ENCODE measurements around the gene AHI1.
"Not testable (repeated sequence)": the region's sequence is repeated elsewhere in the genome, so short reads cannot be mapped to it uniquely, and the experiment has no call there.

AHI1 gene

DNA sequence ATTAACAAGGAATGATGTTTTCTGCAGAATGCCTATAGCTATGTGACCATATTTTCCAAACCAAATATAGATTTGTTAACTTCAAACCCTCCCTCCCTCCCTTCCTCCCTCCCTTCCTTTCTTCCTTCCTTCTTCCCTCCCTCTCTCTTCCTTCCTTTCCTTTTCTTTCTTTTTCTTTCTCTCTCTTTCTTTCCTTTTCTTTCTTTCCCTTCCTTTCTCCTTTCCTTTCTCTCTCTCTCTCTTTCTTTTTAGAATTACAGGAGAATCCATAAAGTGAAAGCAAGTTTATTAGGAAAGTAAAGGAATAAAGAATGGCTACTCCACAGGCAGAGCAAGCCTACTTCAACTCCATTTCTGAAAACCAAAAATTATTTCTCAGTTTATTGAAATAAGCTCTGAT, 153.0 kb downstream of the AHI1 start:
- H3K36me3 ChIP-seq (replicated peaks; ENCODE audit: low read depth, low read length) = peaks cover 5% of the 10 kb centered on the region
- TF ChIP-seq CTCF (IDR thresholded peaks at IDR 0.05; ENCODE audit: low read depth, low read length) = no peak
- no peak for TF ChIP-seq EZH2phosphoT487 (IDR thresholded peaks at IDR 0.05; ENCODE audit: low read depth)
- no peak overlapping the region for H3K9ac ChIP-seq (ENCODE audit: low read length)
- H3K79me2 ChIP-seq (ENCODE audit: low read length) = no peaks in the 10 kb centered on the region
- no peak overlapping the region for H3K27ac ChIP-seq (ENCODE audit: low read length)
- no peaks in the 10 kb centered on the region for H4K20me1 ChIP-seq (ENCODE audit: insufficient read depth, low read length)
- H3K4me1 ChIP-seq (ENCODE audit: low read length) = peaks cover 22% of the 10 kb centered on the region
- no peak overlapping the region for H3K4me3 ChIP-seq (ENCODE audit: low read length)
- H3K4me2 ChIP-seq (ENCODE audit: low read length) = no peak overlapping the region
- H3K9me3 ChIP-seq (ENCODE audit: insufficient read depth, low read length) = no peaks in the 10 kb centered on the region
- H3K27me3 ChIP-seq (ENCODE audit: low read depth, low read length) = no peaks in the 10 kb centered on the region
- no peak overlapping the region for H2AFZ ChIP-seq (ENCODE audit: low read depth, low read length)

GRCh38 chr6:135339920-135340319, 157.6 kb downstream of the AHI1 start:
- H3K36me3 ChIP-seq (replicated peaks; ENCODE audit: low read depth, low read length); H3K27ac ChIP-seq (ENCODE audit: low read length); H3K79me2 ChIP-seq (ENCODE audit: low read length); H3K27me3 ChIP-seq (ENCODE audit: low read depth, low read length); H3K4me3 ChIP-seq (ENCODE audit: low read length); H3K9me3 ChIP-seq (ENCODE audit: insufficient read depth, low read length); H3K9ac ChIP-seq (ENCODE audit: low read length); H3K4me2 ChIP-seq (ENCODE audit: low read length); H4K20me1 ChIP-seq (ENCODE audit: insufficient read depth, low read length); H2AFZ ChIP-seq (ENCODE audit: low read depth, low read length): not testable (repeated sequence)
- peaks cover 16% of the 10 kb centered on the region for H3K4me1 ChIP-seq (ENCODE audit: low read length)

GRCh38 chr6:135334169-135334568, 163.4 kb downstream of the AHI1 start:
- H2AFZ ChIP-seq (ENCODE audit: low read depth, low read length) = no peak overlapping the region
- H3K4me1 ChIP-seq (ENCODE audit: low read length) = peaks cover 29% of the 10 kb centered on the region
- no peak overlapping the region for H3K4me3 ChIP-seq (ENCODE audit: low read length)
- peaks cover 4% of the 10 kb centered on the region for H3K36me3 ChIP-seq (replicated peaks; ENCODE audit: low read depth, low read length)
- no peaks in the 10 kb centered on the region for H4K20me1 ChIP-seq (ENCODE audit: insufficient read depth, low read length)
- no peak overlapping the region for H3K4me2 ChIP-seq (ENCODE audit: low read length)
- no peak overlapping the region for H3K9ac ChIP-seq (ENCODE audit: low read length)
- TF ChIP-seq CTCF (IDR thresholded peaks at IDR 0.05; ENCODE audit: low read depth, low read length) (no peak), EZH2phosphoT487 (IDR thresholded peaks at IDR 0.05; ENCODE audit: low read depth) (no peak)
- no peak overlapping the region for H3K27ac ChIP-seq (ENCODE audit: low read length)
- peaks cover 6% of the 10 kb centered on the region for H3K27me3 ChIP-seq (ENCODE audit: low read depth, low read length)
- no peaks in the 10 kb centered on the region for H3K79me2 ChIP-seq (ENCODE audit: low read length)
- H3K9me3 ChIP-seq (ENCODE audit: insufficient read depth, low read length) = 0 out of 2 replicates have a peak, but pooled peaks cover 6% of the 10 kb centered on the region

GRCh38 chr6:135331002-135331401, 166.5 kb downstream of the AHI1 start:
- Histone ChIP-seq H3K4me2 (ENCODE audit: low read length) (peak overlapping the region; percentile 64), H3K27me3 (ENCODE audit: low read depth, low read length) (peaks cover 6% of the 10 kb centered on the region), H3K9me3 (ENCODE audit: insufficient read depth, low read length) (peaks cover 8% of the 10 kb centered on the region; the same call in 1 of the 2 replicates), H3K4me1 (ENCODE audit: low read length) (peaks cover 29% of the 10 kb centered on the region), H3K36me3 (replicated peaks; ENCODE audit: low read depth, low read length) (peaks cover 4% of the 10 kb centered on the region), H3K79me2 (ENCODE audit: low read length) (no peaks in the 10 kb centered on the region), H2AFZ (ENCODE audit: low read depth, low read length) (no peak overlapping the region), H4K20me1 (ENCODE audit: insufficient read depth, low read length) (no peaks in the 10 kb centered on the region), H3K9ac (ENCODE audit: low read length) (0 out of 2 replicates have a peak overlapping the region, but pooled peaks have one; percentile 18), H3K4me3 (ENCODE audit: low read length) (no peak overlapping the region), H3K27ac (ENCODE audit: low read length) (peak overlapping the region; percentile 50)
- TF ChIP-seq EZH2phosphoT487 (IDR thresholded peaks at IDR 0.05; ENCODE audit: low read depth) = no peak

DNA sequence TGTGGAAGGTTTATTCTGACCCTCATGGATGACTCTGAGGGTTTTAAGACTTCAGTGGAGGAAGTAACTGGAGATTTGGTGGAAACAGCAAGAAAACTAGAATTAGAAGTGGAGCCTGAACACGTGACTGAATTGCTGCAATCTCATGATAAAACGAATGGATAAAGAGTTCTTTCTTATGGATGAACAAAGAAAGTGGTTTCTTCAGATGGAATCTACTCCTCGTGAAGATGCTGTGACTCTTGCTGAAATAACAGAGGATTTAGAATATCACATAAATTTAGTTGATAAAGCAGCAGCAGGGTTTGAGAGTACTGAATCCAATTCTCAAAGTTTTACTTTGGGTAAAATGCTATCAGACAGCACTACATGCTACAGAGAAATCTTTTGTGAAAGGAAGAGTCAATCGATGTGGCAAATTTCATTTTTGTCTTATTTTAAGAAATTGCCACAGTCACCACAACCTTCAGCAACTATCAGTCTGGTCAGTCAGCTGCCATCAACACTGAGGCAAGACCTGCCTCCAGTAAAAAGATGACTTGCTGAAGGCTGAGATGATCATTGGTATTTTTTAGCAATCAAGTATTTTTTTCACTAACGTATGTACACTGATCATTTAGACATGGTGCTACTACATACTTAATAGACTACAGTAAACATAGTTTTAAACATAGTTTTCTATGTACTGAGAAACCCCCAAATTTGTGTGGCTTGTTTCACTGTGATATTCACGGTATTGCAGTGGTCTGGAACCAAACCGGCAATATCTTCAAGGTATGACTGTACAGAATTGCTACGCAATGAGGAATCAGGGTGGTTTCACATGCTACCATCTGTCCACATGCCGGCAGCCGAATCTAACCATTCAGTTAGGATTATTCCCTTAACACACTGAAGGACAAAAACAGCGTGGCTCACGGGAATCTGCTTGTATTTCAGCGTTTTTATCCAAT, 167.4 kb downstream of the AHI1 start:
- Histone ChIP-seq H3K36me3 (replicated peaks; ENCODE audit: low read depth, low read length) (peaks cover 4% of the 10 kb centered on the region), H2AFZ (ENCODE audit: low read depth, low read length) (no peak overlapping the region), H3K27ac (ENCODE audit: low read length) (peak overlapping the region; percentile 50)

More for the DNA sequence above, 167.4 kb downstream of the AHI1 start:
- Histone ChIP-seq H4K20me1 (ENCODE audit: insufficient read depth, low read length) (no peaks in the 10 kb centered on the region), H3K4me2 (ENCODE audit: low read length) (peak overlapping the region; percentile 64), H3K9me3 (ENCODE audit: insufficient read depth, low read length) (peaks cover 8% of the 10 kb centered on the region; the same call in 1 of the 2 replicates), H3K4me1 (ENCODE audit: low read length) (peaks cover 29% of the 10 kb centered on the region), H3K79me2 (ENCODE audit: low read length) (no peaks in the 10 kb centered on the region), H3K9ac (ENCODE audit: low read length) (peak overlapping the region; percentile 18; the same call in 1 of the 2 replicates), H3K27me3 (ENCODE audit: low read depth, low read length) (peaks cover 6% of the 10 kb centered on the region), H3K4me3 (ENCODE audit: low read length) (peak overlapping the region; percentile 41)
- TF ChIP-seq EZH2phosphoT487 (IDR thresholded peaks at IDR 0.05; ENCODE audit: low read depth) (no peak), CTCF (IDR thresholded peaks at IDR 0.05; ENCODE audit: low read depth, low read length) (no peak)

Data from OCI-LY3 (cell line).